NCI-H1092 (cell line): Measurements from ENCODE around the gene NCOR2.
A peak's percentile ranks its signal among the peaks of the same experiment; 100 is the strongest.
"Not testable (repeated sequence)": the region's sequence is repeated elsewhere in the genome, so short reads cannot be mapped to it uniquely, and the experiment has no call there.

Source experiments
- DNase-seq: peaks from one replicate; lab custom pipeline; 2025; lab: John Stamatoyannopoulos, UW

Gene NCOR2

DNA sequence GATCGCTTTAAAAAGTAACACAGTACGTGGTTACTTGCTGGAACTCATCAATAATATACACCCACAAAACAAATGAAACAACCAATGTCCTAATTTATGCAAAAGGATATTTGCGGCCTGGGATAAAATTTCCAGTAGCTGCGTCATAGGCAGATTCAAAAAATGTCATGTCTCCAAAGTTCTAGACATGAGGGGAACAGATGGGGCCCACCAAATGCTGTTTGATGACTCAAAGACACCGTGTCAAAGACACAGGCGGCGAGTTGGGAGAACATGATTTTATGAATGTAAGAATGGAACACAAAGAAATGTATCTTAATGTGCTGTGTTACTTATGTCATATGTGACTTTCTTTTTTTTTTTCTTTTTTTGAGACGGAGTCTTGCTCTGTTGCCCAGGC, 34.3 kb upstream of the NCOR2 start:
- no peak for DNase-seq

DNA sequence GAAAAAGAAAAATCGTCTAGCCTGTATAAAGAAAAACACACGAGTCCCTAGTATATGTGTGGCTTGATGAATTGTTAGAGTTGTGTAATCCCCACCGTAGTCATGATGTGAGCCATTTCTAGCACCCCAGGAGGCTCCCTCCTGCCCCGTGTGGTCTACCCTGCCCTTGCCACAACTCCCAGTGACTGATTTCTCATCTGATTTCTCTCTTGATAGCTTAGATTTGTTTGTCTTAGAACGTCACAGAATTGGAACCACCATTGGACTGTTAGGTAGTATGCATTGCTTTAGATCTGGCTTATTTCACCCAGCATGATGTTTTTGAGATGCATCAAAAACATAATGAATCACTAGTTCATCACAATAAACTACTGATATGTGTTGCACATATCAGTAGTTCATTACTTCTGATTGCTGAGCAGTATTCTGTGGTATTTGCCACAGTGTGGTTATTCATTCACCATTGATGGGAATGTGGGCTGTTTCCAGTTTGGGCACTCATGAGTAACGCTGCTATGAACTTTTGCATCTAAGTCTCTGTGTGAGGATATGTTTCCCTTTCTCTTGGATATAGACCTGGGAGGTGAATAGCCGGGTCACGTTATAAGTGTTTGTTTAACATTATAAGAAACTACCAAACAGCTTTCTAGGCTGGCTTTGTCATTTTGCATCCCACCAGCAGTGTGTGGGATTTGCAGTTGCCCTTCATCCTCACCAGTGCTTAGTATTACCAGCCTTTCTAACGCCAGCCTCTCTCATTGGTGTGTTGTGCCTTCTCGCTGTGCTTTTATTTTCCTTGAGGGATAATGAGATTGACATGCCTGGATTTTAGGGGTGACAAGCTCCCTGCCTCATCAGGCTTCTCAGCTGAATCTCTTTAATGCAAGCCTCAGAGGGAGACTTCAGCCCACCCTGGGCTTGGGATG, 31.9 kb upstream of the NCOR2 start:
- no peak for DNase-seq

DNA sequence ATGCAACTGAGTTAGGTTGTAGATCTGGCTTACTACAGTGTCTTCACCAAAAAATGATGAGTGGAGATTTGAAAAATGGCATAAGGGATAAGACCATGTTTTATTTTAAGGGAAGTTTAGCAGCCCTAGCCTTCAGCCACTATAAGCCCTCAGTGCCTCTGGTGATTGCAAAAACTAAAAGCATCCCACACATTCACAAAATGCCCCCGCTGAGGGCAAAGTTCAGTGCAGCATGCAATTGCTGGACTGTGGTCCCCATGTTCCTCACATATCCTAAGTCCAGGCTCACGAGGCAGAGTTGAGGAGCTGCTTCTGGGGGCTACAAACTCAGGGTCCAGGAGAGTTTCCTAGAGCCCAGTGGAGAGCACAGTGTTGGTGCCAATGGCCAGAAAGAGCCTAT, 29.6 kb upstream of the NCOR2 start:
- DNase-seq, result no peak

DNA sequence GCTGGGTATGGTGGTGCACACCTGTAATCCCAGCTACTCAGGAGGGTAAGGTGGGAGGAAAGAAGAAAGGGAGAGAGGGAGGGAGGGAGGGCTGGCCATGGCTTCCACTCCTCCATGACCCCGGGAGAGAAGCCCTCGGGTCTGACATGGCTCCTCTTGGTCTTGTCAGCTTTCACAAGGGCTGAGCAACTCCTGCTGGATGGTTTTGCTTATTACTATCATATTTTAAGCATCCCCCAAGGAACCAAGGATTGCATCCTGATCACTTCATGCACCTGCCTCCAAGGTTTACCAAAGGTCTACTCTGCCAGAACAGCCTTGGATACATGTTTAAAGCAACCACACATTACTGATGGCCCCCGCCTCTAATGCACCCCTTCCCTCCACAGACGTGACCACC, 28.0 kb upstream of the NCOR2 start:
- DNase-seq, result no peak

DNA sequence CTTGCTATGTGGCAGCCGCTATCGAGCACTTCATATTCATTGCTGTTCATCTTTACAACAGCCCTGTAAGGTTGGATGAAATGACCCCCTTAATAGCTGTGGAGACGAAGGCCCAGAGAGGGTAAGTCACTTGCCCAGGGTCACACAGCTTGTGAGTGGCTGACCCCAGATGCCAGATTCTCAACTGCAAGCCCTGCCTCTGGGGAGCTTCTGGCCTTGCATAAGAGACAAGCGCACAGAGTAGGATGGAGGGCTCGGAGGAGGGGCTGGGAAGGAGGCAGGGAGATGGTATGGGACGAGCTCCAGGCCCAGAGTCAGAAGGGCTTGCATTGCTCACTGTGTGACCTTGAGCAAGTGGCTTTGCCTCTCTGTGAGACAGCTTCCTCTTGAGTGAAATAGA, 27.4 kb upstream of the NCOR2 start:
- no peak for DNase-seq

DNA sequence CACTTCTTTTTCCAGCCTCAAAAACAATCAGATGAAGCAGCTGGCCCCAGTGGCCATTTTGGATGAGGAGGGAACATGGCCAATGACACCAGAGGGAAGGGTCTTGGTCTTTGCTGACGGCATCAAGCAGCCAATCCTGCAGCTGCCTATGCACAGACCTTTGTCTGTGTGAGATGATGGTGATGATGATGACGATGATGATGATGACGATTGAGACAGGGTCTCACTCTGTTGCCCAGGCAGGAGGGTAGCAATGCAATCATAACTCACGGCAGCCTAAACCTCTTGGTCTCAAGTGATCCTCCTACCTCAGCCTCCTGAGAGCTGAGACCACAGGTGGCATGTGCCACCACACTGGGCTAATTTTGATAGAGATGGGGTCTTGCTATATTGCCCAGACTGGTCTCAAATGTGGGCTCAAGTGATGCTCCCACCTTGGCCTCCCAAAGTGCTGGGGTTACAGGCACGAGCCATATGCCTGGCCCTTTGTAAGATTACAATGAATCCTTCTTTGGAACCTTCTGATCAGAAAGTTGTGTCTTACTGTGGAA, 26.5 kb upstream of the NCOR2 start:
- no peak for DNase-seq

DNA sequence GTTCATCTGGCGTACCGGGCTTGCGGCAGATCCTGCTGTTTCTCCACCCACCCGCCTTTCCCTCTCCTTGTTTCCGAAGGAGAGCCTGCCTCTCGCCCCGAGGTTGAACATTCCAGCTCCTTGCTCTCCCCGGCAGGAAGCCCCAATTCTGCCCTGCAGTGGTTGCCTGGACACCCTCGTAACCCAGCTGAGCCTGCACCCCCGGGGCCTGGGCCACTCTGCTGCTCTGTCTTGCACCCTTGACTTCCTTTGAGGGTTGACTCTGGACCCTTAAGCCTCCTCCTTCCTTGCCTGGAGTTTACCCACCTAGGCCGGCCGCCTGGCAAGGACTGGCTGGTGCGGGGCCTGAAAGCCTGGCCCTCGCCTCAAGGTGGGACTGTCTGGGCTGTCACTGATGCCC, 25.8 kb upstream of the NCOR2 start:
- DNase-seq, result no peak

DNA sequence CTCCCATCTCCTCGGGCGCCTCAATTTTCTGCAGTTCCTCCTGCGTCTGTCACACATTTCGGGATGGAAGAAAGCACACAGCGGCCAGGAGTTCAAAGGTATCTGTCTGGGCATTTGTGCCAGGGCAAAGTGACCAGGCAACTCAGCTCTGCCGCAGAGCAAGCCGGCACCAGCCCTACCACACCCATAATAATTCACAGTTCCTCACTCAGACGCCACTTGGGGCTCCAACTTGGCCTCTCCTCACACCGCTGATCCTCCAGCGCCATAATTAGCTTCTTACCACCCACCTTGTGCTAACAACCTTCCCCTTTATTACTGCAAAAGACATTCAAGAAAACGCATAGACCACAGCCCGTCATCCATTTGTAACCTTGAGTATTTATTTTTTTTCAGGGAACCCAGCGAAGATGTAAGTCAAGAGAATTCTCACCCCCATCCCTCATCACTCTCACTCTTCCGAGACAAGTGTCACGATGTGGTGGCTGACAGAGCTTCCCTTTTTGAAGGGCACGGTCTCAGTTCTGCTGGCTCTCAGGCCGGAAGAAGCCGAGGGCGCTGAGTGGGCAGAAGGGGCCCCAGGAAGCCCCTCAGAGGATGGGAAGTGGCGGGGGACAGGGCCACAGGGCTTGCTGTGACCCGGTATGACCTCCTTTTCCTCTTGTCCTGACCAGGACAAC, 25.2 kb upstream of the NCOR2 start:
- DNase-seq, result no peak

DNA sequence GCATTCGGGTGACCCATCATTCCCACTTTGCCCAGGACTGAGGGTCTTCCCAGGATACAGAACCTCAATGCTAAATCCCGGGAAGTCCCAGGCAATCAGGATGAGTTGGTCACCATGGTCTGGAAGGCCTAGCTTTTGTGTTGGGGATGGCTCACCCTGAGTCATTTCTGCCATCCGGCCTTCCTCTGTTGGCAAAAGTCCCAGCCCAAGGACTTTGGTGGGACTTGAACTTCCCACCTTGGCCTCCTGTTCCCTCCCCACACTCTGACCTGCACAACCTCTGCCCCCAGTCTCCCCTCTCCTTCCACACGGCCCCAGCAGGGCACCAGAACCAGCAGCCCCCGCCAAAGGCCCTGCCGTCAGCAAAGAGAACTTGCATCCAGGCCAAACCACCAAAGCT, 24.6 kb upstream of the NCOR2 start:
- no peak for DNase-seq

DNA sequence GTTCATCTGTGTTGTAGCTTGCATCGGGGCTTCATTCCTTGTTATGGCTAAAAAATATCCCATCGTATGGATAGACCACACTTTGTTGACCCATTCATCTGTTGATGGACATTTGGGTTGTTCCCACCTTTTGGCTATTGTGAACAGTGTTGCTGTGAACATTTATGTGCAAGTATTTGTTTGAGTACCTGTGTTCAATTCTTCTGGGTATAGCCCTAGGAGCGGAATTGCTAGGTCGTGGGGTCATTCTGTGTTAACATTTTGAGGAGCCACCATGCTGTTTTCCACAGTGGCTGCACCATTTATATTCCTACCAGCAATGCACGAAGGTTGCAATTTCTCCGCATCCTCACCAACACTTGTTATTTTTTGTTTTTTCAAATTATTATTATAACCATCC, 23.0 kb upstream of the NCOR2 start:
- DNase-seq, result no peak

DNA sequence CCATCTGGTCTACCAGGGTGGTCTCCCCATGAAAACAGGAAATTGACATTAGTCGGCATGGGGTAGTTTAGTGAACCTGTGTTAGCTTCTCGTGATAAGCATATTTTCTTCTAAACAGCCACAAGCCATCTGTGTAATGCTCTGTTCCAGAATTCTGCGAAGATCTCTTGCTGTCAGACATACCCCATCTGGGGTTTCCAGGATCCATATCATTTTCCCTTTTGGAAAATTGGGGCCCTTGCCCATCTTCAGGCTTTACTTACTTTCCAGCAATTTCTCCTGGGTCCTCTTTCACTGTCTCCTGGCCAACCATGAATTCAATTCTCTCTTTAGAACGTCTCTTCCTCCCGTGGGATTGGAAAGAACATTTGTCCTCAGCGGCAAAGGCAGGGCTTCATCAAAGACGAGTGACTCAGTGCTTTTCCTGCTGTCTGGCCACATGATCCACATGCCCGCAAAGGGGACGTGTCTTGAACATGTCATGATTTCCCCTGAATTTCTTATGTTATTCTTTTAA, 21.4 kb upstream of the NCOR2 start:
- DNase-seq, result no peak

DNA sequence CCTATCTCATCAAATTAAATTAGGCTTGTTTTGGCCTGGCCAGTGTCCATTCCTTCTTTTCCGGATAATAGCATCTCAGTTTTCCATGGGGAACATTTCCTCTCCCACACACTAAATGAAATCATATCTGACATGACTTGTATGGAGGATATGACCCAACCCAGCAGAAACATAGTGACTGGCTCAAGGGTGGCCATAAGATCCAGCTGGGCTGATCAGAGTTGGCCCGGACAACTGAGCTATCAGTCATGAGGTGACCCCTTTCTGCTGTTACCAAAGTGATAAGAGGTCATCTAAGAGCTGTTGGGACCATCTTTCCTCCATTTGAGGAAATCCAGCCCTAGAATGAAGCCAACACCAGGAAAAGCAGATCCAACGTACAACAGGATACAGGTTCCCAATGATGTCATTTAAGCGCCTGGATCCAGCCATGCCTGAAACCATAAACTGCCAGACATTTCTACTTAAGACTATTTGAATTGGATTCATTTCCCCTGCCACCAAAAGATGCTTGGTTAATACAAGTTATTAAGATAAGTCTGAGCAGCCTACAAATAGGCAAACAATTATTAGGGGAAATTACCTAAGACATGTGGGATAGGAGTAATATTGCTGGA, 20.7 kb upstream of the NCOR2 start:
- DNase-seq, result no peak

DNA sequence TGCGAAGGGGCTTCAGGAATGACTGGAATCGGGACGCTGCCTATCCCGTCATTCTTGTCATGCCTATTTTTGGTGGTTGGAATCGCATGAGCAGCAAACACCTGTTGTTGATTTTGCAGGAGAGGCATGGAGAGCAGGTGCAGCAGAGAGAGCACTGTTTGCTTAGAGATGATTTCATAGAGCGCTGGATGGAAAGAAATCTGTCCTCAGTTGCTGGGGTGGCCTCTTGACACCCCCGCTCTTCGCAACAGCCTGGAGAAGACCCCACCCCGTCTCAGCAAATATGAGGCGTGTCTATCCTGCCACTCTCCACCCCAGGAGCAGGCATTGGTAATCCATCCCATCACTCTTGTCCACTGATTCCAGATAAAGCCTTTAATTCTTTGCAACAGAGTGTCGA, 19.3 kb upstream of the NCOR2 start:
- peak; percentile 42 for DNase-seq

DNA sequence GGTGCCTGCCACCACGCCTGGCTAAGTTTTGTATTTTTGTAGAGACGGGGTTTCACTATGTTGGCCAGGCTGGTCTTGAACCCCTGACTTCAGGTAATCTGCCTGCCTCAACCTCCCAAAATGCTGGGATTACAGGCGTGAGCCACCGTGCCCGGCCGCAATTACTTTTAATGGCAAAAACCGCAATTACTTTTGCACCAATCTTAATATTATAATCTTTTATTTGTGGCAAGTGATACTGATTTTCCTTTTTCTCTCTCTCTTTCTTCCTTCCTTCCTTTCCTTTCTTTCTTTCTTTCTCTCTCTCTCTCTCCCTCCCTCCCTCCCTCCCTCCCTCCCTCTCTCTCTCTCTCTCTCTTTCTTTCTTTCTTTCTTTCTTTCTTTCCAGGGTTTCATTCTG, 17.1 kb upstream of the NCOR2 start:
- DNase-seq, result not testable (repeated sequence)

DNA sequence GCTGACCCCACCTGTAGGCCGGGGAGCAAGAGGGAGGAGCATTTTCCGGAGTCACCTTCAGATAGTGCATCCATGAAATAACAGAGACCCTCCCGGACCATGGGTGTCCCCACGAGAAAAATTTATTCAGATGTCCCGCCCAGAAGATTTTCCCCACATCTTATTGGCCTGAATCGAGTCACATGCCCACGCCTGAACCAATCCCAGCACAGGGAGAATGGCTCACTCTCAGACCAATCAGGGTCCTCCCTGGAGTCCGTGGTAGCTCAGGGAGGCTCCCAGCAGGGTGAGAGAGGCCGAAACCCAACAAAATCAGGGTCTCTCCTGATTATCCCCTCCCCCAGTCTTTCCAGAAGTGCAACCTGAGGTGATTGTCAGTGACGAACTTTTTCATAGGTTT, 16.4 kb upstream of the NCOR2 start:
- DNase-seq, result no peak

DNA sequence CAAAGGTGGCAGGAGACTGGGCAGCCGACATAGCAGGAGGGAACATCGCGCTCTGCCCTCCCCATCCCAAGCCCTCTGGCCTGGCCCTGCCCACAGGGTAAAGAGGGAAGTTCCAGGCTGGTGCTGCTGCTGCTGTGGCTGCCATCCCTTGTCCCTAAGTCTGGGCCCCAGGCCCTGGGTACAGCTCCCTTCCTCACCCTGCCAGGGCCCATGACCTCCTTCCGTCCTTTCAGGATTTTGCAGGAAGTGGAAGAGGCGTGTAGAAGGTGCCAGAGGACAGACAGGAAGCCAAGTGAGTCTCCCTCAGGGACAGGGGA, 14.7 kb upstream of the NCOR2 start:
- DNase-seq, result no peak

DNA sequence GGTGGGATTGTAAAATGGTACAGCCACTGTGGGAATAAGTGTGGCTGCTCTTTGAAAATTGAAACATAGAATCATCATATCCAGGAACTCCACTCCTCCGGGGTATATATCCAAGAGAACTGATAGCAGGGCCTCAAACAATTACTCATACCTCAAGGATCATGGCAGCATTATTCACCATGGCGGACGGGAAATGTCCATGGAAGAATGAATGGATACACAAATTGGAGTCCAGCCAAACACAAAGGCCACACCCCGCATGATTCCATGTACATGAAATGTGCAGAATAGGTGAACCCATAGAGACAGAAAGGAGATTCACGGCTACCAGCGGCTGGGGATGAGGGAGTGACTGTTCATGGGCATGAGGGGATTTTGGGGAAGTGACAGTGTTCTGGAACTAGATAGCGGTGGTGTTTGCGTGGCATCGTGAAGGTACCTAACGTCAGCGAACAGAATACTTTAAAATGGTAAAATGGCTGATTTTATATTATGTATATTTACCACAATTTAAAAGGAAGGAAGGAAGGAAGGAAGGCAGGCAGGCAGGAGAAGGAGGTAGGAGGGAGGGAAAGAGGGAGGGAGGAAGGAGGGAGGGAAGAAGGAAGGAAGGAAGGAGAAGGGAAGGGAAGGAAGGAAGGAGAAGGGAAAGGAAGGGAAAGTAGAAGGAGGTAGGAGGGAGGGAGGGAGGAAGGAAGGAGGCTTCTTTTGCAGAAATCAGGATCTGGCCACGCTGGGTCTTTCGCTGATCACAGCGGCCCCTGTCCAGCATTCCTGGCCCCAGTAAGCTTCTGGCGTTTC, 14.1 kb upstream of the NCOR2 start:
- no peak for DNase-seq

DNA sequence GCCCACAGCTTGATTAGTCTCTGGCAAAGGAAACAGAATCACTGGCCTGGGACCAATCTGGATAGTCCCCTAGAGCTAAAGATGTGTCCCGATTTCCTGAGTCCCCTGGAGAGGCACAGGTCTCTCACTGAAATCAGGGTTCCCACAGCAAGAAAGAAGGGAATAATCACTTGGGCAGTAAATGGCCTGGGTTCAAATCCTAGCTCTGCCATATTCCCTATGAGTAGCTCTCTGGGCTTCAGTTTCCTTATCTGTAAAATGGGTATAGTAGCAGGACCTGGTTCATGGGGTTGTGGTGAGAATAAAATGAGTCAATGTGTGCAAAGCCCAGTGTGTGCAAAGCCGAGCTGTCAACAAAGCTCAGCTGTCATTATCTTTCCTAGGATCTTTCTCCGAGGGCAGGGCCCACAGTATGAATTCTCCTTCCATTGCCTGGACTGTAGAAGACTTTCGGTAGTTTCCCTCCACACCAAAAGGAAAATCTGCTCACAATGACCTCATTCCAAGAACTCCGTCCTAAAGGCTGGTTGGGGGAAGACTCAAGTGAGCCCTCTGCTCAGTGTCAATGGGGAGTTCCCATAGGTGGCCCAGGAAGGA, 12.6 kb upstream of the NCOR2 start:
- no peak for DNase-seq

DNA sequence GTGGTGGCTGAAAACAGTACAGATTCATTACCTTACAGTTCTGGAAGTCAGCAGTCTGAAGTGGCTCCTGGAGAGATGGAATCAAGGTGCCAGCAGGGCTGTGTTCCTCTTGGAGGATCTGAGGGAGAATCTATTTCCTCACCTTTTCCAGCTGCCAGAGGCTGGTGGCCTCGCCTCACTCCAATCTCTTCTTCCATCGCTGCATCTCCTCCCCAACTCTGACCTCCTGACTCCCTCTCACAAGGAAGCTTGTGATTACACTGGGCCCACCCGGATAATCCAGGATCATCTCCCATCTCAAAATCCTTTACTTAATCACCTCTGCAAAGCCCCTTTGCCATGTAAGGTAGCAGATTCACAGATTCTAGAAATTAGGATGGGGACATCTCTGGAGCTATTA, 11.4 kb upstream of the NCOR2 start:
- no peak for DNase-seq

DNA sequence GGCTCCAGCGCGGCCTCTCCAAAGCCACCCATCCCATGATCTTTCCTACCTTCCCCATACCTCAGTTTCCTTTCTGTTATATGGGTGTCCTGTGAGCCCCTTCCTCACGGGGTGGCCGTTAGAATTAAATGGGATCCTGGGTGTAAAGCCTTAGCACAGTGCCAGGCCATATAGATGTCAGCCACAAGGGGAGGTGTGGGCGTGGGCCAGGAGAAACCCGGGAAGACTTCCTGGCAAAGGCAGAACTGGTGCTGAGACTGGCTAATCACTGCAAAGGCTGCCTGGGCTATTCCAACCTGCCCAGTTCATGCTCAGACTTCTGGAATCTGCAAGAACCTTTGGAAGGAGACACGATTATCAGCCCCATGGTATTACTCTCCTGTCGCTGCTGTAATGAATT, 11.0 kb upstream of the NCOR2 start:
- DNase-seq, result no peak

DNA sequence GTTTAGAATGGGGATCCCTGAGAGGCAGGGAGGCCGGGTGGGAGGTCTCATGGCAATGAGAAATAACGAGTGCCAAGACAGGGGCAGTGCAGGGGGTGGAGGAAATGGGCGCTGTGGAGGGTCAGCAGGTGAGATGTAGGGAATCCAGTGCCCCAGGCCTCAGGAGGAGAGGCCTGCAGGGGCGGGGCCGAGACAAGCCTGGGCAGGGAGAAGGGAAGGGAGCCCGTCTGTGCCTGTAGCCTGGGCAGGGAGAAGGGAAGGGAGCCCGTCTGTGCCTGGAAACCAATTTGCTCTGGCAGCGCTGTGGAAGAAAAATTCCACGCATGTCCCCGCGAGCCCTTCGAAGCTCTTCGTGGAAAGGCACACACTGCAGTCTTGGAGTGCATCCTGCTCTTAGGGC, 10.6 kb upstream of the NCOR2 start:
- DNase-seq, result no peak

DNA sequence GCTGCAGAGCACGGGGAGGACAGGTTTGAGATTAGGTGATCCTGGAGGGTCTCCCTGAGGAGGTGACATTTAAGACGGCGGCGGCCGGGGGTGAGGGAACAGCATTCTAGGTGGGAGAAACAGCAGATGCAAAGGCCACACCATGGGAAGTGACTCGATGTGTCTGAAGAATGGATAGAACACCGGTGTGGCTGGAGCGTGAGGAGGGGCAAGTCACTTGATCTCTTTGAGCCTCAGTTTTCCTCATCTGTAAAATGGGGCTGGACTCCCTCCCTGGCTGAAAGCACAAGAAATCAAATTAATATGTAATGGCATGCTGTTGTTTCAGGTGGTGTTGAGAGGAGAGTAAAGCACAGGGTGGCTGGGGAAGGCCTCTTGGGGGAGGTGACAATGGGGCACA, 10.0 kb upstream of the NCOR2 start:
- DNase-seq, result no peak
